Measurements from ENCODE around the gene CHGA. TPM values are rescaled to one million over a fixed set of nuclear protein-coding genes. Genes with fewer than 3 reads are reported as not detected.

The CHGA gene
- total and polyA plus RNA-seq, 7 donors = 0.04 to 0.87 (median 0.15) TPM; not detected in 3

GRCh38 chr14:92917041-92917940, 5.7 kb upstream of the CHGA start:
- H3K4me1 ChIP-seq = no peaks in the 10 kb centered on the region
- ATAC-seq = no peak

DNA sequence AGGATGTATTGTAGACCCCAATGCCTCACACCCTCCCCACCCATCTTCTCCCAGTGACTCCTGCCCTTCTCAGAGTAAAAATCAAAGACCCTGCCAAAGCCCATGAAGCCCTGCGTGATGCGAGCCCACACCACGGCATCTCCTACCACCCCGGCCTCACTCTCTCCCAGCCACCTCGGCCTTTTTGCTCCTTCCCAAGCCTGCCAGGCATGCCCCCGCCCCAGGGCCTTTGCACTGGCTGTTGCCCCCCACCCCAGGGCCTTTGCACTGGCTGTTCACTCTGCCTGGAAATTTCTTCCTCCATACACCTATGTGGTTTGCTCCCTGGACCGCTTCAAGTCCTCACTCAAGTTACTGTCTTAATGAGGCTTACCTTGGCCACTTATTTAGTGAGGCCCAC, 5.0 kb upstream of the CHGA start:
- H3K9me3 ChIP-seq = no peaks in the 10 kb centered on the region
- 75 to 78% (median 77%) methylated on average over 7 of the region's 7 CpGs for WGBS, 3 donors
- peaks cover 0 to 10% (median 0%) of the 10 kb centered on the region in 3 donors for H3K27me3 ChIP-seq (ENCODE audit: insufficient read depth in 3 of 3, low read length in 2 of 3)
- H3K27ac ChIP-seq = no peak overlapping the region
- no peak for TF ChIP-seq CTCF (IDR thresholded peaks at IDR 0.05)
- H3K36me3 ChIP-seq (ENCODE audit: insufficient read depth in 1 of 2, low read depth in 1 of 2) = no peaks in the 10 kb centered on the region
- intact Hi-C loops (cut with DNase I) = no loop called here
- H3K4me1 ChIP-seq = no peaks in the 10 kb centered on the region
- H3K4me3 ChIP-seq = no peak overlapping the region
- DNase-seq (no peak), ATAC-seq (no peak)

More at GRCh38 chr14:92917041-92917940, 5.7 kb upstream of the CHGA start:
- Histone ChIP-seq H3K27me3 (ENCODE audit: insufficient read depth in 3 of 3, low read length in 2 of 3) (peaks cover 0 to 4% (median 0%) of the 10 kb centered on the region in 3 donors), H3K4me3 (no peak overlapping the region), H3K27ac (no peak overlapping the region), H3K36me3 (ENCODE audit: insufficient read depth in 1 of 2, low read depth in 1 of 2) (no peaks in the 10 kb centered on the region), H3K9me3 (no peaks in the 10 kb centered on the region)
- no peak for TF ChIP-seq CTCF (IDR thresholded peaks at IDR 0.05)
- intact Hi-C loops (cut with DNase I) = no loop called here
- 75 to 77% (median 75%) methylated on average over 13 to 14 of the region's 14 CpGs for WGBS, 3 donors
- no peak for DNase-seq

GRCh38 chr14:92920001-92920400, 2.9 kb upstream of the CHGA start:
- Histone ChIP-seq H3K4me3 (no peak overlapping the region), H3K36me3 (ENCODE audit: insufficient read depth in 1 of 2, low read depth in 1 of 2) (no peaks in the 10 kb centered on the region), H3K9me3 (no peaks in the 10 kb centered on the region), H3K27ac (no peak overlapping the region), H3K4me1 (no peaks in the 10 kb centered on the region), H3K27me3 (ENCODE audit: insufficient read depth in 3 of 3, low read length in 2 of 3) (peaks cover 0 to 13% (median 6%) of the 10 kb centered on the region in 3 donors)
- intact Hi-C loops (cut with DNase I) = no loop called here
- 95 to 96% (median 95%) methylated on average over 15 of the region's 15 CpGs for whole genome bisulfite sequencing, 3 donors
- TF ChIP-seq CTCF (IDR thresholded peaks at IDR 0.05) = no peak
- DNase-seq (no peak), ATAC-seq (no peak)

- peaks cover 0 to 13% (median 6%) of the 10 kb centered on the region in 3 donors for H3K27me3 ChIP-seq (ENCODE audit: insufficient read depth in 3 of 3, low read length in 2 of 3)
- intact Hi-C loops (cut with DNase I) = no loop called here
Observed at GRCh38 chr14:92922155-92922735, 705 bp upstream of the CHGA start.

More at GRCh38 chr14:92922155-92922735, 705 bp upstream of the CHGA start:
- Histone ChIP-seq H3K27ac (no peak overlapping the region), H3K4me3 (no peak overlapping the region), H3K4me1 (no peaks in the 10 kb centered on the region), H3K9me3 (no peaks in the 10 kb centered on the region), H3K36me3 (ENCODE audit: insufficient read depth in 1 of 2, low read depth in 1 of 2) (no peaks in the 10 kb centered on the region)
- TF ChIP-seq CTCF (IDR thresholded peaks at IDR 0.05) = no peak
- no peak for DNase-seq
- ATAC-seq = no peak
- WGBS, 3 donors = 65 to 78% (median 68%) methylated on average over 4 of the region's 4 CpGs
